Adipocyte (in vitro differentiated cells): ENCODE data around the gene STUB1.
A peak's percentile ranks its signal among the peaks of the same experiment; 100 is the strongest.

Experiments used
- DNase-seq: peaks from one replicate; pipeline ENCODE4 v3.0.0-alpha.2; 2015; ENCODE audit warnings: low read depth
- H3K27me3 ChIP-seq: replicated peaks from 2 replicates; pipeline ENCODE4 v1.7.0; 2013; ENCODE audit warnings: mild to moderate bottlenecking, low read length, moderate library complexity; ENCODE audit not compliant: control insufficient read depth, insufficient read depth
- H3K36me3 ChIP-seq: 2 replicates; pipeline ENCODE4 v1.7.0; 2013; ENCODE audit warnings: low read length, mild to moderate bottlenecking, moderate library complexity; ENCODE audit not compliant: control insufficient read depth, insufficient read depth, severe bottlenecking
- H3K4me1 ChIP-seq: 2 replicates; pipeline ENCODE4 v1.7.0; 2013; ENCODE audit warnings: mild to moderate bottlenecking, low read length, moderate library complexity; ENCODE audit not compliant: control insufficient read depth, insufficient read depth
- H3K4me3 ChIP-seq: 2 replicates; pipeline ENCODE4 v1.7.0; 2013; ENCODE audit warnings: mild to moderate bottlenecking, low read length, moderate library complexity
- H3K9ac ChIP-seq: 2 replicates; pipeline ENCODE4 v1.7.0; 2013; ENCODE audit warnings: mild to moderate bottlenecking, low read length, moderate library complexity
- H3K9me3 ChIP-seq: 2 replicates; pipeline ENCODE4 v1.7.0; 2013; ENCODE audit warnings: mild to moderate bottlenecking, low read length, moderate library complexity; ENCODE audit not compliant: control insufficient read depth

The STUB1 gene

DNA sequence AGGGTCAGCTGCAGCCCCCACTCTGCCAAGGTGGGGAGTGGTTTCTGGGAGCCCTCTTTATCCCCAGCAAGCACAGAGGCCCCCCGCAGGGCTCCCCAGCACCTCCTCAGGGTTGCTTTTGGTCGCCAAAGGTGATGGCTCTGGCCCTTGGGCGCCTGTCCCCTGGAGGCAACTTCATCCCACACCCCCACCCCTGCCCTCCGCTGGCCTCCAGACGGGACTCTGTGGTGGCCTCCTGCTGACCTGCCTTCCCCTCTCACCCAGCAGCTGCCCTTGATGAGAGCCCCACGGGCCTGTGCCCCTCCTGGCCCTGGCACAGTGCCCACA is 20.1 kb upstream of the STUB1 start:
- Histone ChIP-seq H3K4me3 (no peak overlapping the region), H3K4me1 (no peaks in the 10 kb centered on the region), H3K9me3 (no peaks in the 10 kb centered on the region), H3K36me3 (peaks cover 9% of the 10 kb centered on the region), H3K27me3 (no peaks in the 10 kb centered on the region), H3K9ac (no peak overlapping the region)
- no peak for DNase-seq

DNA sequence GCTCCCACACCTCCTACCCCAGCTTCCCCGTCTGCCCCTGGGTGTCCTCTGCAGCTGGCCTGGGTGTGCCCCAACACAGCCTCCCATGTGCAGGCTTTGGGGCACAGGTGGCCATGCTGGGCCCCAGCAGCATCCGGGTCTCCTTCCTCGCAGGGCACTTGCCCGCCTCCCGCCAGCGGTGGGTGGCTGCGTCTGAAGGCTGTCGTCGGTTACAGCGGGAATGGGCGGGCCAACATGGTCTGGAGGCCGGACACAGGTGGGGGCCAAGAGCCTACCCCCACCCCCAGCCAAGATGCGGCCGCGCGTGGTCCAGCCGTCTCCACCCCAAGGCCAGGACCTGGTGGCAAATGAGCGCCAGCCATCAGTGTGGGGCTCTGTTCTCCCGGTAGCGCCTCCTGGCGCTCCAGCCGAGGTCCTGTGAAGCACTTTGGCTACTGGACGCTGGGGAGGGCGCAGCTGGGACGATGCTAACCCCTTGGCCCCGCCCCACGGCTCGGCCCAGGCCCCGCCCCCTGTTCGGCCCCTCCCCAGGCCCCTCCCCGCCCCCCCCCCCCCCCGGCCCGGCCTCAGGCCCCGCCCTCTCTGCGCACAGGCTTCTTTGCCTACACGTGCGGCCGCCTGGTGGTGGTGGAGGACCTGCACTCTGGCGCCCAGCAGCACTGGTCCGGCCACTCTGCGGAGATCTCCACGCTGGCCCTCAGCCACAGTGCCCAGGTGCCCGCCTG is 19.6 kb upstream of the STUB1 start:
- Histone ChIP-seq H3K4me1 (no peaks in the 10 kb centered on the region), H3K9ac (no peak overlapping the region), H3K4me3 (no peak overlapping the region), H3K36me3 (peaks cover 9% of the 10 kb centered on the region), H3K9me3 (no peaks in the 10 kb centered on the region), H3K27me3 (no peaks in the 10 kb centered on the region)
- DNase-seq: peak; percentile 71

DNA sequence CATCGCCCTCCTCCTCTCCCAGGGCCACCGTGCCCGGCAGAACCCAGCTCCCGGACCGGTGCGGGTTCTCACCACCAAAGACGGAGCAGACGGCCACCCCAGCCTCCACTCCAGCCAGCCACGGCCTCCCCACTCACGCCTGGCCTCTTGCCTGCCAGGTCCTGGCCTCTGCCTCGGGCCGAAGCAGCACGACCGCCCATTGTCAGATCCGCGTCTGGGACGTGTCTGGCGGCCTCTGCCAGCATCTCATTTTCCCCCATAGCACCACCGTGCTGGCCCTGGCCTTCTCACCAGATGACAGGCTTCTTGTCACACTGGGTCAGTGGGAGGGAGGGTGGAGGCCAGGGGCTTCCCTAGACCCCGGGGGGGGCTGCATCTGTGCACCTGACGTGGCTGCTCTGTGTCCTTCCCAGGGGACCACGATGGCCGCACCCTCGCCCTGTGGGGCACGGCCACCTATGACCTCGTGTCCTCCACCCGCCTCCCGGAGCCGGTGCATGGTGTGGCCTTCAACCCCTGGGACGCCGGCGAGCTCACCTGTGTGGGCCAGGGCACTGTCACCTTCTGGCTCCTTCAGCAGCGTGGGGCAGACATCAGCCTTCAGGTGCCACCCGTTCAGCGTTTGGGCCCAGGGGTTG is 18.9 kb upstream of the STUB1 start:
- peaks cover 9% of the 10 kb centered on the region for H3K36me3 ChIP-seq
- no peaks in the 10 kb centered on the region for H3K27me3 ChIP-seq
- no peak overlapping the region for H3K9ac ChIP-seq
- H3K4me3 ChIP-seq: no peak overlapping the region
- no peaks in the 10 kb centered on the region for H3K9me3 ChIP-seq
- DNase-seq: no peak
- no peaks in the 10 kb centered on the region for H3K4me1 ChIP-seq

DNA sequence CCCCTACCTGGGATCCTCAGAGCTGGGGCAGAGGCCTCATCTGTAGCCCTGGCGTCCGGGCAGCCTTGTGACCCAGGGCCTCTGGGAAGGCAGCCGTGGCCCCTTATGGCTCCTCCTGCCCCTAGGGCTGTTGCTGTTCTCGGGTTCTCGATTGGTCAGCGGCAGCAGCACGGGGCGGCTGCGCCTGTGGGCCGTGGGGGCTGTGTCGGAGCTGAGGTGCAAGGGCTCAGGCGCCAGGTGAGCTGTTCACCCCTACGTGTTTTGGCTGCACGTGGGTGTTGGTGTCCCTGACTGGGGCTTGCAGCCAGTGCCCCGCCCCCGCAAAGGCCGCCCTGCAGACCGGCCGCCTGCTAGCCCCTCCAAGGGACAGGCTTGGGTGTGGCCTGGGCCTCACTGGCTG is 18.1 kb upstream of the STUB1 start:
- no peaks in the 10 kb centered on the region for H3K4me1 ChIP-seq
- no peak overlapping the region for H3K9ac ChIP-seq
- H3K9me3 ChIP-seq: no peaks in the 10 kb centered on the region
- no peak for DNase-seq
- no peak overlapping the region for H3K4me3 ChIP-seq
- peaks cover 9% of the 10 kb centered on the region for H3K36me3 ChIP-seq
- no peaks in the 10 kb centered on the region for H3K27me3 ChIP-seq

DNA sequence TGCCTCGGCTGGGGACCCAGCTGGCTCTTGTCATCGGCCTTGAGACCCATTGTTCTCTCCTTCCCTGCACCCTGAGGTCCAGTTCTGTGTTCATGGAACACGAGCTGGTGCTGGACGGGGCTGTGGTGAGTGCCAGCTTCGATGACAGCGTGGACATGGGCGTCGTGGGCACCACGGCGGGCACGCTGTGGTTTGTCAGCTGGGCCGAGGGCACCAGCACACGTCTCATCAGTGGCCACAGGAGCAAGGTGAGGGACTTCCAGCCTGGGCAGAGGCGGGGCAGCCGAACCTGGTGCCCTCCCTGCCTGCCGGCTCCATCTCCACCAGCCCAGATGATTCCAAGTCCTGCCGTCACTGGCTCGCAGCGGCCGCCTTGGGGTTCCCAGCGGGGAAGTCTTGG is 17.6 kb upstream of the STUB1 start:
- Histone ChIP-seq H3K9me3 (no peaks in the 10 kb centered on the region), H3K9ac (no peak overlapping the region), H3K36me3 (peaks cover 9% of the 10 kb centered on the region), H3K4me1 (peaks cover 5% of the 10 kb centered on the region), H3K27me3 (no peaks in the 10 kb centered on the region), H3K4me3 (no peak overlapping the region)
- DNase-seq: no peak

DNA sequence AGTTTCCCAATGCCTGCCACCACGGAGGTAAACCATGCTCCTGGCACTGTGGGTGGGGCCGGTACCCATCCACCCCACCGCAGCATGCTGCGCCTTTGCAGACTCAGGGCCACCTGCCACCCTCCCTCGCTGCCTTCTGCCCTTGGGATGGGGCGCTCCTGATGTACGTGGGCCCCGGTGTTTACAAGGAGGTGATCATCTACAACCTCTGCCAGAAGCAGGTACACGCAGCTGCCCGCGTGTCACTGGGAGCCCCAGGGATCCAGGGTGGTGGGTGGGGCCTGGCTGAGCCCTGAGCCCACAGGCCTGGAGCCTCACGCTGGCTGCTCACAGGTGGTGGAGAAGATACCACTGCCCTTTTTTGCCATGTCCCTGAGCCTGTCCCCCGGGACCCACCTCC is 13.6 kb upstream of the STUB1 start:
- no peaks in the 10 kb centered on the region for H3K9me3 ChIP-seq
- no peaks in the 10 kb centered on the region for H3K27me3 ChIP-seq
- peaks cover 13% of the 10 kb centered on the region for H3K4me1 ChIP-seq
- no peak overlapping the region for H3K4me3 ChIP-seq
- DNase-seq: no peak
- H3K36me3 ChIP-seq: peaks cover 18% of the 10 kb centered on the region
- H3K9ac ChIP-seq: peak overlapping the region; percentile 9

DNA sequence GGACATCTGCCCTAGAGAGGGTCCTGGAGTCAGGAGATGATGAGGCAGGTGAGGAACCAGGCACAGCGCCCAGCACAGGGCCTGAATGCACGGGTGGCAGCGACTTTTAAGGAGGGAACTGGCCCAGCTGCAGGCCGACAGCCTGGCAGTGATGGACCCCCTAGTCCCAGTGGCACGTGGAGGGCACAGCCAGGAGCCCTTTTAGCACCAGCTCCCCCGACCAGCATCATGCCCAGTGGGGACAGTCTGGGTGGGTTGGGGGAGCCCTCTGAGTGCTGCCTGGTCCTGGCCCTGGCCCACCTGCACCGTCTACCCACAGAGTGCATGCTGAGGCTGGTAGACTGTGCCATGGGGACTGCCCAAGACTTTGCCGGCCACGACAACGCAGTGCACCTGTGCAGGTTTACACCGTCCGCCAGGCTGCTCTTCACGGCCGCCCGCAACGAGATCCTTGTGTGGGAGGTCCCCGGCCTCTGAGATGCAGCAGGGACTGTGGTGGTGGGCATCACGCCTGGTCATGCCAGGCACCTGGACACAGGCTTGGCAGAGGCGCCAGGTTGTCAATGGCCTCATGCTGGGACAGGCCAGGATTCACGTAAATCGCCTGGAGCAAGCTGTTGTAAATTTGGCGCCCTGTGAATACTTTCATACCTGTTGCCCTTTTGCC is 13.0 kb upstream of the STUB1 start:
- peaks cover 13% of the 10 kb centered on the region for H3K4me1 ChIP-seq
- peak overlapping the region; percentile 92 for H3K9ac ChIP-seq
- no peaks in the 10 kb centered on the region for H3K9me3 ChIP-seq
- peaks cover 24% of the 10 kb centered on the region for H3K36me3 ChIP-seq
- DNase-seq: no peak
- no peak overlapping the region for H3K4me3 ChIP-seq
- no peaks in the 10 kb centered on the region for H3K27me3 ChIP-seq

DNA sequence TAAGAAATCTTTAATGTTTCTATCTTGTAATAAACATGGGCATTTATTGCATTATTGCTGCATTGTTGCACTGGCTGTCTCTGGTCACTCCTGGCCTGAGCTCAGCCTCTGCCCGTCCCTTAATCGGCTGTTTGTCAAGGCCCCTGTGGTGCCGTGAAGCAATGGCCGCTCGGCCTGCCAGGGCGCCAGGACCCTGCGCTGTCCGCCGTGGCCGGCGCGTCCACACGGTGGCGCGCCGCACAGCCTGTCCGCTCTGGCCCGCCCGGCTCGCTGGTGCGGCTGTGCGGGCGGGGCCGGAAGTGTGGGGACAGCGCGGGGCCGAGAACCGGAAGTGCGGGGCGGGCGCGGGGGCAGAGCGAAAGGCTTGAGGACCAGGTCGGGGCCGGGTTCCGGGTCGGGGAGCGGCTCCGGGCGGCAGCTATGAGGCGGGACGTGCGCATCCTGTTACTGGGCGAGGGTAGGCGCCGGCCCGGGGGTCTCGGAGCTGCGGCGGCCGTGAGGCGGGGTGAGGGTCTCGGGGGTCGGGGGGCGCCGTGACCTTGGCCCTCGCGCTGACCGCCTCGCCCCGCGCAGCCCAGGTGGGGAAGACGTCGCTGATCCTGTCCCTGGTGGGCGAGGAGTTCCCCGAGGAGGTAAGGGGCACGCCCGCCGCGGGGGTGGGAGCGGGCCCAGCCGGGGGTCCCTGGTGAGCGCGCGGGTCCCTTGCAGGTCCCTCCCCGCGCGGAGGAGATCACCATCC is 12.3 kb upstream of the STUB1 start, which contains the start of gene RHOT2:
Gene RHOT2, plus strand, starts transcription at position 353 of the 739 bp plus-strand sequence. Its CDS starts 68 bp downstream, at position 421.
- peak within 1 kb of the TSS; percentile 90 for H3K4me3 ChIP-seq
- no peaks in the 10 kb centered on the region for H3K9me3 ChIP-seq
- H3K36me3 ChIP-seq: peaks cover 31% of the 10 kb centered on the region
- peaks cover 13% of the 10 kb centered on the region for H3K4me1 ChIP-seq
- DNase-seq: peak; percentile 98
- no peaks in the 10 kb centered on the region for H3K27me3 ChIP-seq
- H3K9ac ChIP-seq: peak within 1 kb of the TSS; percentile 92

DNA sequence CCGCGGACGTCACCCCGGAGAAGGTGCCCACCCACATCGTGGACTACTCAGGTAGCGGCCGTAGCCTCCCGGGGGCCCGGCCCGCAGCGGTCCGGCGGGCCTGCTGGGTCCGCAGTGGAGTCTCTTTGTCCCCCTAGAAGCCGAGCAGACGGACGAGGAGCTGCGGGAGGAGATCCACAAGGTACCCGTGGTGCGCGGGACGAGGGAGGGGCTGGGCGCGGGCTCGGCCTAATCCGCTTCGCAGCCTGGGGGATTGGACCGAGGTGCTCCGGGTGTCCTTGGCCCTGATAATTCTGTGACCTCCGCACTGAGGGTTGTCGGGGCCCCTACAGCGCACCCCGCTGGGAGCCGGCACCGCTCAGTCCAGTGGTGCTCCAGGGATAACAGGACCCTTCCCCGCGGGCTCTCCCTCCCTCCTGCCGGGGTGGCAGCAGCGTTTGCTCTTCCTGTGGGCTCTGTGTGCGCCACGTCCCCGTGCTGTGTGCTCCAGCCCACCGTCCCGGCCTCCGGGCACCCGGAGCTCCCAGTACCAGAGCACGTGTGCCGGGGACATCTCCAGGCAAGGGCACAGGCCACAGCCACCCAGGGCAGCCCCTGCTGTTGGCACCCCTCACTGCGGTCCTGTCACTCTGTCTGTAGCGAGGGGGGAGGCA is 11.6 kb upstream of the STUB1 start:
- Histone ChIP-seq H3K27me3 (no peaks in the 10 kb centered on the region), H3K4me1 (peaks cover 13% of the 10 kb centered on the region), H3K36me3 (peaks cover 38% of the 10 kb centered on the region), H3K4me3 (peak overlapping the region; percentile 90), H3K9ac (peak overlapping the region; percentile 92), H3K9me3 (no peaks in the 10 kb centered on the region)
- DNase-seq: peak; percentile 48

DNA sequence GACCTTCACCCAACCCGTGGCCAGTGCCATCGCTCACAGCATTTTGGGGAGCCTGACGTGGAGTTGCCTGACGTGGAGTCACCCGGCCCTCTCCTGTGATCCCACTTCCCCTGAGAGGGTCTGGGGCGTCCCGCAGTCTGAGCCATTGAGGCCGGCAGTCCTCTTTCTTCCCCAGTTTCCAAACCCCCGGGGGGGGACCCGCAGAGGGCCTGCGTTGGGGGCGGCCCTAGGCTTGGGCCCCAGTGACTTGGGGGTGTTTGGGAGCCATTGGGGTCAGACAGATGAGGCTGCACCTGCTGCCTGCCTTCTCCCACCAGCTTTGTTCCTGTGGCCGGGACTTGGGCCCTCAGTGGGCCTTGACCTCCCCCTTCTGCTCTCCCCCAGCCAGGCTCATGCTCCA is 10.5 kb upstream of the STUB1 start:
- Histone ChIP-seq H3K36me3 (peaks cover 42% of the 10 kb centered on the region), H3K4me3 (peak overlapping the region; percentile 90)

More for the DNA sequence above, 10.5 kb upstream of the STUB1 start:
- no peak for DNase-seq
- no peaks in the 10 kb centered on the region for H3K9me3 ChIP-seq
- H3K27me3 ChIP-seq: no peaks in the 10 kb centered on the region
- H3K9ac ChIP-seq: peak overlapping the region; percentile 92
- H3K4me1 ChIP-seq: peaks cover 13% of the 10 kb centered on the region
